HAP-1 (cell line): ENCODE results near the gene TRIM73.
"Not testable (repeated sequence)": the region's sequence is repeated elsewhere in the genome, so short reads cannot be mapped to it uniquely, and the experiment has no call there.

ENCODE experiments used
- DNase-seq, 2 experiments: peaks; one replicate each; pipeline ENCODE4 v3.0.0-alpha.2; 2016 to 2020; ENCODE audit warnings: low spot score in 2 of 2
- H3K27me3 ChIP-seq: fragments of 250-450 bp; sonication (Bioruptor Pico); 2 replicates; pipeline ENCODE4 v1.5.1; 2020; ENCODE audit warnings: low read depth, mild to moderate bottlenecking, moderate library complexity
- H3K36me3 ChIP-seq: fragments of 250-450 bp; sonication (Bioruptor Pico); replicated peaks from 2 replicates; pipeline ENCODE4 v1.5.1; 2020; ENCODE audit warnings: mild to moderate bottlenecking
- H3K4me1 ChIP-seq: fragments of 250-450 bp; sonication (Bioruptor Pico); 2 replicates; pipeline ENCODE4 v1.5.1; 2020; ENCODE audit warnings: mild to moderate bottlenecking
- H3K4me3 ChIP-seq: fragments of 250-450 bp; sonication (Bioruptor Pico); 2 replicates; pipeline ENCODE4 v1.5.1; 2020; ENCODE audit warnings: mild to moderate bottlenecking, moderate library complexity
- H3K9me3 ChIP-seq: fragments of 250-450 bp; sonication (Bioruptor Pico); 2 replicates; pipeline ENCODE4 v1.5.1; 2020; ENCODE audit warnings: mild to moderate bottlenecking, moderate library complexity
- in situ Hi-C: fragments of 300-500 bp; cut with MboI; formaldehyde crosslinking; loops from 3 replicates; pipeline ENCODE4 v1.14.3; 2020; ENCODE audit warnings: low sequenced_read_pairs, inconsistent platforms, mixed read lengths

The TRIM73 gene

GRCh38 chr7:75404663-75405062, 9.2 kb downstream of the TRIM73 start:
- H3K4me1 ChIP-seq, H3K27me3 ChIP-seq, in situ Hi-C loops, H3K9me3 ChIP-seq, H3K4me3 ChIP-seq, DNase-seq, H3K36me3 ChIP-seq: not testable (repeated sequence)

- in situ Hi-C loops, H3K36me3 ChIP-seq: not testable (repeated sequence)
Measured at GRCh38 chr7:75409880-75410822, 14.7 kb downstream of the TRIM73 start.

GRCh38 chr7:75410823-75411173, 15.4 kb downstream of the TRIM73 start:
- H3K27me3 ChIP-seq, in situ Hi-C loops, H3K4me1 ChIP-seq, H3K4me3 ChIP-seq, DNase-seq, H3K36me3 ChIP-seq, H3K9me3 ChIP-seq: not testable (repeated sequence)

More at GRCh38 chr7:75409880-75410822, 14.7 kb downstream of the TRIM73 start:
- not testable (repeated sequence) for DNase-seq, H3K4me1 ChIP-seq, H3K27me3 ChIP-seq, H3K9me3 ChIP-seq, H3K4me3 ChIP-seq

- H3K4me3 ChIP-seq, DNase-seq, in situ Hi-C loops, H3K27me3 ChIP-seq, H3K9me3 ChIP-seq, H3K36me3 ChIP-seq, H3K4me1 ChIP-seq: not testable (repeated sequence)
Measured at GRCh38 chr7:75414204-75414603, 18.8 kb downstream of the TRIM73 start.

GRCh38 chr7:75414708-75415427, 19.4 kb downstream of the TRIM73 start:
- in situ Hi-C loops = not testable (repeated sequence)

GRCh38 chr7:75415428-75415817, 20.0 kb downstream of the TRIM73 start:
- H3K9me3 ChIP-seq, DNase-seq, H3K36me3 ChIP-seq, in situ Hi-C loops, H3K4me3 ChIP-seq, H3K27me3 ChIP-seq, H3K4me1 ChIP-seq: not testable (repeated sequence)

More at GRCh38 chr7:75414708-75415427, 19.4 kb downstream of the TRIM73 start:
- not testable (repeated sequence) for H3K9me3 ChIP-seq, DNase-seq, H3K36me3 ChIP-seq, H3K4me3 ChIP-seq, H3K27me3 ChIP-seq, H3K4me1 ChIP-seq

- H3K4me3 ChIP-seq, H3K9me3 ChIP-seq, H3K27me3 ChIP-seq, in situ Hi-C loops, H3K4me1 ChIP-seq, H3K36me3 ChIP-seq, DNase-seq: not testable (repeated sequence)
Measured at GRCh38 chr7:75415829-75416373, 20.5 kb downstream of the TRIM73 start.

GRCh38 chr7:75416787-75417186, 21.4 kb downstream of the TRIM73 start:
- in situ Hi-C loops, H3K27me3 ChIP-seq, DNase-seq, H3K36me3 ChIP-seq, H3K9me3 ChIP-seq, H3K4me1 ChIP-seq, H3K4me3 ChIP-seq: not testable (repeated sequence)

- DNase-seq, H3K27me3 ChIP-seq, H3K4me1 ChIP-seq, in situ Hi-C loops, H3K9me3 ChIP-seq, H3K4me3 ChIP-seq, H3K36me3 ChIP-seq: not testable (repeated sequence)
Measured at GRCh38 chr7:75418292-75418858, 22.9 kb downstream of the TRIM73 start.

- in situ Hi-C loops, H3K9me3 ChIP-seq, H3K4me3 ChIP-seq, H3K27me3 ChIP-seq, H3K4me1 ChIP-seq, H3K36me3 ChIP-seq, DNase-seq: not testable (repeated sequence)
Measured at GRCh38 chr7:75419210-75419609, 23.8 kb downstream of the TRIM73 start.

GRCh38 chr7:75419693-75420092, 24.3 kb downstream of the TRIM73 start:
- DNase-seq, H3K27me3 ChIP-seq, H3K36me3 ChIP-seq, in situ Hi-C loops, H3K9me3 ChIP-seq, H3K4me3 ChIP-seq, H3K4me1 ChIP-seq: not testable (repeated sequence)

GRCh38 chr7:75420152-75420551, 24.7 kb downstream of the TRIM73 start:
- in situ Hi-C loops, DNase-seq, H3K36me3 ChIP-seq, H3K9me3 ChIP-seq, H3K4me3 ChIP-seq, H3K4me1 ChIP-seq, H3K27me3 ChIP-seq: not testable (repeated sequence)

- H3K9me3 ChIP-seq, in situ Hi-C loops, H3K36me3 ChIP-seq, DNase-seq, H3K4me1 ChIP-seq, H3K27me3 ChIP-seq, H3K4me3 ChIP-seq: not testable (repeated sequence)
Measured at GRCh38 chr7:75421798-75422710, 26.6 kb downstream of the TRIM73 start.
